ELR (cell line): ENCODE data around the gene TIAM2.

Experiments used
- DNase-seq: peaks from one replicate; pipeline ENCODE4 v3.0.0-alpha.2; 2015; ENCODE audit warnings: low read depth

Gene TIAM2

DNA sequence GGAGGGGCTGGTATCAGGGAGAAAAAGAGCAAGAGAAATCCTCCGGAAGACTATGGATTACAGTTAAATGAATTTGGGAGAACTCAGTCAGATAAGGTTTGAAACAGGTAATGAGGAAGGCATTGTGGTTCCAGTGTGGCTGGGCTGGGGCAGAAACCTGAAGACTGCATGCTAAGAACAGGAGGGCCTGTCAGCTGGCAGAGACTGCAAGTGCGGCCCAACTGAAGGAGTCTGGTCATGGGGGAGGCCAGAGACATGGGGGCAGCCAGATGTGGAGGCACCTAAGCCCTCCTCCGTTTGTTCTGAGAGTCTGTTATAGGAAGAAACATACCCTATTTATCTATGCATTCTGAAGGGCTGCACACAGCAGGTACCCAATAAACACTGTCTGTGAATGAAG lies 302.6 kb downstream of the TIAM2 start:
- no peak for DNase-seq

DNA sequence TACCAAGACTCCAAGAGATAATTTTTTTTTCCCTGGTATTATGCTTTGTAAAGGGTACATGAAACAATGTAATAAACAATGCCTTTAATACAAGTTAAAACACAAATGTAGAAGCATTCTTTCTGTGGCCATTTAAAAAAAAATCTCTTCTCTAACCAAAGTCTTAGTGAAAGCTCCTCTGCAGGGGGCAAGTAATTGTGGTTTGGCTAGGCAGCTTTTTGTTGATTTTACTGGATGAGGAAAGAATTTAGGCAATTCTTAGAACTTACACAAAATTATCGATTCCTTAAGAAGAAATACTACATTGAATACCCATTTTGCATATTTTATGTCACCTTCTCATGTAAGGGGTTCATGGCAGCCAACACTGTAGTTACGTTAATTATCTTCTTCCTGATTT lies 306.8 kb downstream of the TIAM2 start:
- no peak for DNase-seq

GRCh38 chr6:155303361-155303870 lies 308.3 kb downstream of the TIAM2 start:
- DNase-seq, result no peak

DNA sequence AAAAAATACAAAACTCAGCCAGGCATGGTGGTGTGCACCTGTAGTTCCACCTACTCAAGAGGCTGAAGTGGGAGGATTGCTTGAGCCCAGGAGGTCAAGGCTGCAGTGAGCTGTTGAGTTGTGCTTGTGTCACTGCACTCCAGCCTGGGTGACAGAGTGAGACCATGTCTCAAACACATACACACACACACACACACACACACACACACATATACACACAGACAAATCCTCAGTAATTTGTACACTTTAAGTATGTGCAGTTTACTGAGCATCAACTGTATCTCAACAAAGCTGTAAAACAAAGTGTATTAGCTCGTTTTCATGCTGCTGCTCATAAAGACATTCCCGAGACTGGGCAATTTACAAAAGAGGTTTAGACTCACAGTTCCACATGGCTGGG lies 311.8 kb downstream of the TIAM2 start:
- DNase-seq, result no peak
